Measurements from ENCODE around the gene REV3L.

- TF ChIP-seq KDM1A (IDR thresholded peaks at IDR 0.05): no peak
- no peak for TF ChIP-seq ZNF23 (CRISPR knock-in tag; IDR thresholded peaks at IDR 0.05)
- TF ChIP-seq TAF9B (IDR thresholded peaks at IDR 0.05; ENCODE audit: partially characterized antibody): no peak
- TF ChIP-seq, protein P1, sequence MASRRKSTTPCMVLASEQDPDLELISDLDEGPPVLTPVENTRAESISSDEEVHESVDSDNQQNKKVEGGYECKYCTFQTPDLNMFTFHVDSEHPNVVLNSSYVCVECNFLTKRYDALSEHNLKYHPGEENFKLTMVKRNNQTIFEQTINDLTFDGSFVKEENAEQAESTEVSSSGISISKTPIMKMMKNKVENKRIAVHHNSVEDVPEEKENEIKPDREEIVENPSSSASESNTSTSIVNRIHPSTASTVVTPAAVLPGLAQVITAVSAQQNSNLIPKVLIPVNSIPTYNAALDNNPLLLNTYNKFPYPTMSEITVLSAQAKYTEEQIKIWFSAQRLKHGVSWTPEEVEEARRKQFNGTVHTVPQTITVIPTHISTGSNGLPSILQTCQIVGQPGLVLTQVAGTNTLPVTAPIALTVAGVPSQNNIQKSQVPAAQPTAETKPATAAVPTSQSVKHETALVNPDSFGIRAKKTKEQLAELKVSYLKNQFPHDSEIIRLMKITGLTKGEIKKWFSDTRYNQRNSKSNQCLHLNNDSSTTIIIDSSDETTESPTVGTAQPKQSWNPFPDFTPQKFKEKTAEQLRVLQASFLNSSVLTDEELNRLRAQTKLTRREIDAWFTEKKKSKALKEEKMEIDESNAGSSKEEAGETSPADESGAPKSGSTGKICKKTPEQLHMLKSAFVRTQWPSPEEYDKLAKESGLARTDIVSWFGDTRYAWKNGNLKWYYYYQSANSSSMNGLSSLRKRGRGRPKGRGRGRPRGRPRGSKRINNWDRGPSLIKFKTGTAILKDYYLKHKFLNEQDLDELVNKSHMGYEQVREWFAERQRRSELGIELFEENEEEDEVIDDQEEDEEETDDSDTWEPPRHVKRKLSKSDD (conservative IDR thresholded peaks at IDR 0.05; ENCODE audit: low read length): no peak
- no peak for TF ChIP-seq CBX3 (IDR thresholded peaks at IDR 0.05; ENCODE audit: borderline replicate concordance in 1 of 2, low read length in 2 of 2)
- TF ChIP-seq KLF16 (IDR thresholded peaks at IDR 0.05): no peak
- TF ChIP-seq EZH2 (IDR thresholded peaks at IDR 0.05; ENCODE audit: borderline replicate concordance, low read depth, low read length): no peak
Observed at GRCh38 chr6:111530667-111531066, 47.6 kb upstream of the REV3L start.
